ENCODE measurements around the gene MEN1. TPM values are rescaled to one million over a fixed set of nuclear protein-coding genes. Genes with fewer than 3 reads are reported as not detected.
A peak's percentile ranks its signal among the peaks of the same experiment; 100 is the strongest.

The MEN1 gene
- total and polyA plus RNA-seq, 2 of the 13 experiments (the other 11 are each of a cell fraction or from before 2014, with no cell fraction given) = 20.5 to 27.3 TPM

DNA sequence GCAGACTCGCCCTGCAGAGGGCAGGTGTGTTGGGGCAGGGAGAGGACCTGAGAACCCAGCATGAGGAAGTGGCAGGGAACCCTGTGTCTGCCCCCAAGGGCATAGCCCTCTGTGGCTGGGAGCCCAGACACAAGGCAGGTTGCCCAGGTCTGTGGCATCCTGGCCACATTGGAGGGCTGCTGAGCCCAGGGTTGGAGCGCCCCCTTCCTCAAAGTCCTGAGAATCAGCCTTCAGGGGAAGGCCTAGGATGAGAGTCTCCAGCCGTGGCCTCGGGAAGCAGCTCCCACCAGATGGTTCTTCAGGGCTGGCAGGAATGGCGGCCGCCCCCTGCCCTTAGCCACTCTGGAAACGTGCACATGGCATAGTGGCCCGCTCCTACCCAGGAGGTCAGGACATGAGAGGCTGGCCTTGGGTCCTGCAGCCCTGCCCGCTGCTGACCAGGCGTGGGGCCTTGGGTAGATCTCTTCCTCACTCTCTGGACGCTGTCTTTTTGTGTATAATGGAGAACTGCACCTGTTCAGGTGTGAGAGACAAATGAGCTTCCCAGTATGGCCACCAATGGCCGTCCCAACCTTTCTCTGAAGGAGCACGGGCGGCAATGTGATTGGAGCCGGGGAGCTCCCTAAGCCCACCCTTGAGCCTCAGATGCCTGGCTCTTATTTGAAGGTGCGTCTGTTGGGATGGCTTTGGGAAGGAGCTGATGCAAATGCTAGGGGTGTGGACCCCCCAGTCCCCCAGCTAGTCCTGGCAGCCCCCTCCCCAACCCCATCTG lies 38.7 kb upstream of the MEN1 start (continued):
- TF ChIP-seq, protein P1, sequence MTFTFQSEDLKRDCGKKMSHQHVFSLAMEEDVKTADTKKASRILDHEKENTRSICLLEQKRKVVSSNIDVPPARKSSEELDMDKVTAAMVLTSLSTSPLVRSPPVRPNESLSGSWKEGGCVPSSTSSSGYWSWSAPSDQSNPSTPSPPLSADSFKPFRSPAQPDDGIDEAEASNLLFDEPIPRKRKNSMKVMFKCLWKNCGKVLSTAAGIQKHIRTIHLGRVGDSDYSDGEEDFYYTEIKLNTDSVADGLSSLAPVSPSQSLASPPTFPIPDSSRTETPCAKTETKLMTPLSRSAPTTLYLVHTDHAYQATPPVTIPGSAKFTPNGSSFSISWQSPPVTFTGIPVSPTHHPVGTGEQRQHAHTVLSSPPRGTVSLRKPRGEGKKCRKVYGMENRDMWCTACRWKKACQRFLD (CRISPR knock-in tag; IDR thresholded peaks at IDR 0.05; ENCODE audit: borderline replicate concordance) = no peak
- TF ChIP-seq, protein P2, sequence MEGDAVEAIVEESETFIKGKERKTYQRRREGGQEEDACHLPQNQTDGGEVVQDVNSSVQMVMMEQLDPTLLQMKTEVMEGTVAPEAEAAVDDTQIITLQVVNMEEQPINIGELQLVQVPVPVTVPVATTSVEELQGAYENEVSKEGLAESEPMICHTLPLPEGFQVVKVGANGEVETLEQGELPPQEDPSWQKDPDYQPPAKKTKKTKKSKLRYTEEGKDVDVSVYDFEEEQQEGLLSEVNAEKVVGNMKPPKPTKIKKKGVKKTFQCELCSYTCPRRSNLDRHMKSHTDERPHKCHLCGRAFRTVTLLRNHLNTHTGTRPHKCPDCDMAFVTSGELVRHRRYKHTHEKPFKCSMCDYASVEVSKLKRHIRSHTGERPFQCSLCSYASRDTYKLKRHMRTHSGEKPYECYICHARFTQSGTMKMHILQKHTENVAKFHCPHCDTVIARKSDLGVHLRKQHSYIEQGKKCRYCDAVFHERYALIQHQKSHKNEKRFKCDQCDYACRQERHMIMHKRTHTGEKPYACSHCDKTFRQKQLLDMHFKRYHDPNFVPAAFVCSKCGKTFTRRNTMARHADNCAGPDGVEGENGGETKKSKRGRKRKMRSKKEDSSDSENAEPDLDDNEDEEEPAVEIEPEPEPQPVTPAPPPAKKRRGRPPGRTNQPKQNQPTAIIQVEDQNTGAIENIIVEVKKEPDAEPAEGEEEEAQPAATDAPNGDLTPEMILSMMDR (CRISPR knock-in tag; IDR thresholded peaks at IDR 0.05) = peak; percentile 77
- TF ChIP-seq ZFY (CRISPR knock-in tag; IDR thresholded peaks at IDR 0.05) (peak; percentile 38; the same call in 1 of the 2 replicates), PCBP1 (IDR thresholded peaks at IDR 0.05; ENCODE audit: borderline replicate concordance, low read depth, low read length) (no peak), ZNF383 (CRISPR knock-in tag; IDR thresholded peaks at IDR 0.05; ENCODE audit: borderline replicate concordance) (no peak), ZBTB20 (CRISPR knock-in tag; IDR thresholded peaks at IDR 0.05; ENCODE audit: borderline replicate concordance, low read depth) (no peak), STAG1 (CRISPR knock-in tag; IDR thresholded peaks at IDR 0.05) (peak; percentile 65), RFX1 (IDR thresholded peaks at IDR 0.05) (no peak), YY1 (IDR thresholded peaks at IDR 0.05; ENCODE audit: insufficient read depth, insufficient replicate concordance, low read depth, low read length) (peak; percentile 36), RXRB (CRISPR knock-in tag; IDR thresholded peaks at IDR 0.05; ENCODE audit: borderline replicate concordance) (no peak)
- TF ChIP-seq, protein P3, sequence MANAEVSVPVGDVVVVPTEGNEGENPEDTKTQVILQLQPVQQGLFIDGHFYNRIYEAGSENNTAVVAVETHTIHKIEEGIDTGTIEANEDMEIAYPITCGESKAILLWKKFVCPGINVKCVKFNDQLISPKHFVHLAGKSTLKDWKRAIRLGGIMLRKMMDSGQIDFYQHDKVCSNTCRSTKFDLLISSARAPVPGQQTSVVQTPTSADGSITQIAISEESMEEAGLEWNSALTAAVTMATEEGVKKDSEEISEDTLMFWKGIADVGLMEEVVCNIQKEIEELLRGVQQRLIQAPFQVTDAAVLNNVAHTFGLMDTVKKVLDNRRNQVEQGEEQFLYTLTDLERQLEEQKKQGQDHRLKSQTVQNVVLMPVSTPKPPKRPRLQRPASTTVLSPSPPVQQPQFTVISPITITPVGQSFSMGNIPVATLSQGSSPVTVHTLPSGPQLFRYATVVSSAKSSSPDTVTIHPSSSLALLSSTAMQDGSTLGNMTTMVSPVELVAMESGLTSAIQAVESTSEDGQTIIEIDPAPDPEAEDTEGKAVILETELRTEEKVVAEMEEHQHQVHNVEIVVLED (CRISPR knock-in tag; IDR thresholded peaks at IDR 0.05; ENCODE audit: borderline replicate concordance) = no peak
- TF ChIP-seq, protein P4, sequence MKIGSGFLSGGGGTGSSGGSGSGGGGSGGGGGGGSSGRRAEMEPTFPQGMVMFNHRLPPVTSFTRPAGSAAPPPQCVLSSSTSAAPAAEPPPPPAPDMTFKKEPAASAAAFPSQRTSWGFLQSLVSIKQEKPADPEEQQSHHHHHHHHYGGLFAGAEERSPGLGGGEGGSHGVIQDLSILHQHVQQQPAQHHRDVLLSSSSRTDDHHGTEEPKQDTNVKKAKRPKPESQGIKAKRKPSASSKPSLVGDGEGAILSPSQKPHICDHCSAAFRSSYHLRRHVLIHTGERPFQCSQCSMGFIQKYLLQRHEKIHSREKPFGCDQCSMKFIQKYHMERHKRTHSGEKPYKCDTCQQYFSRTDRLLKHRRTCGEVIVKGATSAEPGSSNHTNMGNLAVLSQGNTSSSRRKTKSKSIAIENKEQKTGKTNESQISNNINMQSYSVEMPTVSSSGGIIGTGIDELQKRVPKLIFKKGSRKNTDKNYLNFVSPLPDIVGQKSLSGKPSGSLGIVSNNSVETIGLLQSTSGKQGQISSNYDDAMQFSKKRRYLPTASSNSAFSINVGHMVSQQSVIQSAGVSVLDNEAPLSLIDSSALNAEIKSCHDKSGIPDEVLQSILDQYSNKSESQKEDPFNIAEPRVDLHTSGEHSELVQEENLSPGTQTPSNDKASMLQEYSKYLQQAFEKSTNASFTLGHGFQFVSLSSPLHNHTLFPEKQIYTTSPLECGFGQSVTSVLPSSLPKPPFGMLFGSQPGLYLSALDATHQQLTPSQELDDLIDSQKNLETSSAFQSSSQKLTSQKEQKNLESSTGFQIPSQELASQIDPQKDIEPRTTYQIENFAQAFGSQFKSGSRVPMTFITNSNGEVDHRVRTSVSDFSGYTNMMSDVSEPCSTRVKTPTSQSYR (CRISPR knock-in tag; IDR thresholded peaks at IDR 0.05; ENCODE audit: borderline replicate concordance) = 0 out of 2 replicates have a peak, but pooled peaks have one; percentile 8
- TF ChIP-seq, protein P5, sequence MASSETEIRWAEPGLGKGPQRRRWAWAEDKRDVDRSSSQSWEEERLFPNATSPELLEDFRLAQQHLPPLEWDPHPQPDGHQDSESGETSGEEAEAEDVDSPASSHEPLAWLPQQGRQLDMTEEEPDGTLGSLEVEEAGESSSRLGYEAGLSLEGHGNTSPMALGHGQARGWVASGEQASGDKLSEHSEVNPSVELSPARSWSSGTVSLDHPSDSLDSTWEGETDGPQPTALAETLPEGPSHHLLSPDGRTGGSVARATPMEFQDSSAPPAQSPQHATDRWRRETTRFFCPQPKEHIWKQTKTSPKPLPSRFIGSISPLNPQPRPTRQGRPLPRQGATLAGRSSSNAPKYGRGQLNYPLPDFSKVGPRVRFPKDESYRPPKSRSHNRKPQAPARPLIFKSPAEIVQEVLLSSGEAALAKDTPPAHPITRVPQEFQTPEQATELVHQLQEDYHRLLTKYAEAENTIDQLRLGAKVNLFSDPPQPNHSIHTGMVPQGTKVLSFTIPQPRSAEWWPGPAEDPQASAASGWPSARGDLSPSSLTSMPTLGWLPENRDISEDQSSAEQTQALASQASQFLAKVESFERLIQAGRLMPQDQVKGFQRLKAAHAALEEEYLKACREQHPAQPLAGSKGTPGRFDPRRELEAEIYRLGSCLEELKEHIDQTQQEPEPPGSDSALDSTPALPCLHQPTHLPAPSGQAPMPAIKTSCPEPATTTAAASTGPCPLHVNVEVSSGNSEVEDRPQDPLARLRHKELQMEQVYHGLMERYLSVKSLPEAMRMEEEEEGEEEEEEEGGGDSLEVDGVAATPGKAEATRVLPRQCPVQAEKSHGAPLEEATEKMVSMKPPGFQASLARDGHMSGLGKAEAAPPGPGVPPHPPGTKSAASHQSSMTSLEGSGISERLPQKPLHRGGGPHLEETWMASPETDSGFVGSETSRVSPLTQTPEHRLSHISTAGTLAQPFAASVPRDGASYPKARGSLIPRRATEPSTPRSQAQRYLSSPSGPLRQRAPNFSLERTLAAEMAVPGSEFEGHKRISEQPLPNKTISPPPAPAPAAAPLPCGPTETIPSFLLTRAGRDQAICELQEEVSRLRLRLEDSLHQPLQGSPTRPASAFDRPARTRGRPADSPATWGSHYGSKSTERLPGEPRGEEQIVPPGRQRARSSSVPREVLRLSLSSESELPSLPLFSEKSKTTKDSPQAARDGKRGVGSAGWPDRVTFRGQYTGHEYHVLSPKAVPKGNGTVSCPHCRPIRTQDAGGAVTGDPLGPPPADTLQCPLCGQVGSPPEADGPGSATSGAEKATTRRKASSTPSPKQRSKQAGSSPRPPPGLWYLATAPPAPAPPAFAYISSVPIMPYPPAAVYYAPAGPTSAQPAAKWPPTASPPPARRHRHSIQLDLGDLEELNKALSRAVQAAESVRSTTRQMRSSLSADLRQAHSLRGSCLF (CRISPR knock-in tag; IDR thresholded peaks at IDR 0.05; ENCODE audit: borderline replicate concordance) = no peak

All from HepG2 (cell line).